GM18951 (cell line): ENCODE results near the gene METTL8.

Experiments
- POLR2A ChIP-seq: IDR thresholded peaks from 4 replicates; pipeline ENCODE4 v1.6.1; 2011; ENCODE audit warnings: mild to moderate bottlenecking; ENCODE audit not compliant: insufficient read length, insufficient read depth; ENCODE audit errors: extremely low read depth
- in situ Hi-C: fragments of 300-500 bp; cut with MboI; formaldehyde crosslinking; loops from one replicate; pipeline ENCODE4 v1.12.0; 2022; ENCODE audit warnings: low sequenced_read_pairs, mixed read lengths, inconsistent platforms; ENCODE audit not compliant: unreplicated experiment

METTL8 gene, protein sequence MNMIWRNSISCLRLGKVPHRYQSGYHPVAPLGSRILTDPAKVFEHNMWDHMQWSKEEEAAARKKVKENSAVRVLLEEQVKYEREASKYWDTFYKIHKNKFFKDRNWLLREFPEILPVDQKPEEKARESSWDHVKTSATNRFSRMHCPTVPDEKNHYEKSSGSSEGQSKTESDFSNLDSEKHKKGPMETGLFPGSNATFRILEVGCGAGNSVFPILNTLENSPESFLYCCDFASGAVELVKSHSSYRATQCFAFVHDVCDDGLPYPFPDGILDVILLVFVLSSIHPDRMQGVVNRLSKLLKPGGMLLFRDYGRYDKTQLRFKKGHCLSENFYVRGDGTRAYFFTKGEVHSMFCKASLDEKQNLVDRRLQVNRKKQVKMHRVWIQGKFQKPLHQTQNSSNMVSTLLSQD

DNA sequence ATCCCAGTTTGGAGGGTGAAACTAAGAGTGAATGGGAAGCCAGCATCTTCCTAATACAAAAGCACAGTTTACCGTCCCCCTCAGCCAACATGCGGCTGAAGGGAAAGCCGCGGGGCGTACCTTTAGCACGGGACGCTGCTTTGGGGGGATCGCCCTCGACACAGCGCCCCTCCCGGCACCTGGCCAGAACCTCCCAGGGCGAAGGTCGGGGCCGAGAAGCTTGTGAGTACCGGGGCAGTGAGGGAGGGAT lies at the start of gene METTL8:
METTL8 (minus strand) TSS at position 228 of the 250 bp plus-strand sequence. CDS start 41,805 bp downstream, outside the sequence.
- TF ChIP-seq POLR2A: peak; percentile 81
- in situ Hi-C loops: no loop called here

DNA sequence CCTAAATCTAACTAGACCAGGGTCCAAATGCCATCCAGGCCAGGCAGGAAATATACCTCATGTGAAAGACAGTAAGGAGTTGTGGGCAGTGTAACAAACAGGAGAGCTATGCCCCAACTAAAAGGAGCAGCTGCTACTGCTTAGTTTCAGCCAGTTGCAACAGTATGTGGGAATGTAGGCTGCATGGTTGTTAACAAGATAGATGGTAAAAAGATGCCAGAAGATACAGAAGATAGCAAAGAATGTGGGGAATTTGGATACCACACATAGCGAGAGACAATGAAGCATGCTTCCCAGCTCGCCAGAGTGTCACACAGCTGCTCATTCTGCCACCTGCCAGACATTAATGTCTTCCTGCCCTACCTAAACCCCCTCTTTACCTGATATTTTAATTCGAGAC lies 49.1 kb upstream of the METTL8 start:
- no peak for TF ChIP-seq POLR2A
- in situ Hi-C loops: no loop called here

DNA sequence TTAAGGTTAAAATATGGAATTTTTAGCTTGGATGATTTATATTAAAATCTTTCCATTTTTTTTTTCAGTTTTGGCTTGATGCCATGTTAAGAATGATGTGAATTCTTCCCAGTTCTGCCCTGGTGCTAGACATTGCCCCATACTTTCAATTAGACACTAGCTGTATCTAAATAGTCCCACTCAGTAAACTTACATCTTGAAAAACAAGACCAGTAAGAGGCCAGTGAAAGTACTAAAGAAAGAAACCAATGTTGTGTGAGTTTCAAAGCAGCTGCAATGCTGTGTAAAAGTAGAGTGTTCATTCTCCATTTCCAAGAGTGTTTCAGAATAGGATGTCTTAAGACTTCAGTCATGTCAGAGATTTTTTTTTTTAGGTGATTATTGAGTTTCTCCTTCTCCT lies 48.5 kb upstream of the METTL8 start:
- no peak for TF ChIP-seq POLR2A
- in situ Hi-C loops: no loop called here

DNA sequence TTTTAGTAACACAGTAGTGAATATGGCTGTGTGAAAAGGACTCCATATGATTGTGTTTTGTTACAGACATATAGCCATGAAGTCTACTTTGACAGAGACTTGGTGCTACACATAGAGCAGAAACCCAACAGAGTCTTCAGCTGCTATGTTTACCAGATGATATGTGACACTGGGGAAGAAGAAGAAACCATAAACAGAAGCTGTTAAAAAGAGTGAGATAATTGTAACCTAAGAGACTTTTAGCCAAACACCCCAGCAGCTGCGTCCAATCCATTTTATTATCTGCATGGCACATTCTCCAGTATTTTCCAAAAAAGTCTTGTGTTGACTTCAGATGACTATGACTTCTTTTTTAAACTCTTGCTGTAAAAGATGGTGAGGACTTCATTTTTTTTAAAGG lies 47.1 kb upstream of the METTL8 start:
- TF ChIP-seq POLR2A: no peak

DNA sequence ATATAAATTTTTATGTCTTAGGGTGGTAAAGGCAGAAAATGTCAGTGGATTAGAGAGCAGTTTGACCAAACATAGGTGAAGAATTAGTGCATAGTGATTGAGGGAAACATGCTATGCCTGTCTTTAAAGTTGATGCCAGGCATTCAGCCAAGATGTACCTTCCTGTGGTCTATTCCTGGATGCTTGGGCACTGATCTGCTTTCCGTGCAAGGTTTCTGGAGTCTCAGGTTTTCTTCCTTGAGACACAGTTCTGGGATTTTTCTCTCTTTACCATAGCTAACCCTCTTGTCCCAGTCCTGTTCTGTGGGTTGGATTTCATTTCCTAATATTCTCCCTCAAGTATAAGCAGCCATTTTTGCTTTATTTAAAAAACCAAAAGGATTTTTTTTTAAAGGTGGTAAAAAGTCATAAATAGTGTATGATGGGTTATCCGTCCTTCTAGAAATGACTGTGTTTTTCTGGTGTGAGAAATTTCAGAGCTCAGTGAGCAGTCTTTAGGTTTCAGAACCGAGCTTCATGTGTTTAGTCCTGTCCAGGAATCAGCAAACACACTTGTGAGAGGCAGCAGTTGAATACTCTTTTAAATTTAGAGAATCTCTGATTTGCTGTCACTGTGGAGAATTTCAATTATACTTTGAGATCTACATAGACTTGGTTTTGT lies 45.5 kb upstream of the METTL8 start:
- TF ChIP-seq POLR2A: no peak
- in situ Hi-C loops: no loop called here

More for the DNA sequence above, 47.1 kb upstream of the METTL8 start:
- in situ Hi-C loops: no loop called here

DNA sequence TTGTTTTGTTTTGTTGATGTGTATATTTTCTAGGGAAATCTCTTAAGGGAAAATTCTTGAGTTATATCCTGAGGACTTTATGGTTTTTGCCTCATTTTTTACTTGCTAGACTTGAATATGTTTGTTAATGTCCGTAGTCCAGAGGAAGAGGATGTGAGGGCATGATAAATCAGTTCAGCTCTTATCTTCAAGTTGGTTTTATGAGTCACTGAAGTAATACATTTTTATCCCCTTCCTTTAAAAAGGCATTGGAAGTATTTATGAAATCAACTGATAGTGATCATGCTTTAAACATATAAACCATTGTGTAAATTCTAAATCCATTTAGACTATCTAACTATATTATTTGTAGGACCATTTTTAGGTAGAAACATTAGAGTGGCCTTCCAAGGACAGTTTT lies 44.6 kb upstream of the METTL8 start:
- in situ Hi-C loops: no loop called here
- TF ChIP-seq POLR2A: no peak

DNA sequence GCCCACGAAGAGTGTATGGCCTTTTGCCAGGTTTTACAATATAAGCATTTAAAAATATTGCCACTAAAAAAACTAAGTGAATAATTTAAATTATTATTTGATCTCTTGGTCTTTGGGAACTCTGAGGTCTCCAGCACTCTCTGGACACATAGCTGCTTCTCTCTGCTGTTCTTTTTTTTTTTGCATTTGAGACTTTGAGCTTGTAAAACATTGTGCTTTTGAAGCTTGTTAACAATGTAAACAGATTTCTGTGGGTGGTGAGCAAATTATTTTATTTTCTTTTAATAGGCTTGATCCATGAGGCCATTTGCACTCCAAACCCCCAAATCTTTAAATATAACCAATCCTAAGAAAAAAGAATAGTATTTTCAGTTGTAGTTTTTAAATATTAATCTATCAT lies 42.2 kb upstream of the METTL8 start:
- TF ChIP-seq POLR2A: no peak
- in situ Hi-C loops: no loop called here

DNA sequence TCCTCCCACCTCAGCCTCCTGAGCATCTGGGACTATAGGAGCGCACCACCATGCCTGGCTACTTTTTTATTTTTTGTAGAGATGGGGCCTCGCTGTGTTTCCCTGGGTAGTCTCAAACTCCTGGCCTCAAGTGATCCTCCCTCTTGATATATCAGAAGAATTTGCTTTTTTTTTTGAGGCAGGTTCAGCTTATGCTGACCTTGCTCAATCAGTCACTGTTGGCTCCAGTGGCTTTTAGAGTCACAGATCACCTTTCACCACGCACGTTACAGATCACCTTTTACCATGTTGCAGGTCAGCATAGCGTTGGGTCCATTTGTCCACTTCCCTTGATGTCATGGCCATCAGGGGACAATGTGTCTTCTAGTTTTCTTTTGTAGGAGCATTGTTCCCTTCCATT lies 36.3 kb upstream of the METTL8 start:
- no peak for TF ChIP-seq POLR2A
- in situ Hi-C loops: no loop called here

DNA sequence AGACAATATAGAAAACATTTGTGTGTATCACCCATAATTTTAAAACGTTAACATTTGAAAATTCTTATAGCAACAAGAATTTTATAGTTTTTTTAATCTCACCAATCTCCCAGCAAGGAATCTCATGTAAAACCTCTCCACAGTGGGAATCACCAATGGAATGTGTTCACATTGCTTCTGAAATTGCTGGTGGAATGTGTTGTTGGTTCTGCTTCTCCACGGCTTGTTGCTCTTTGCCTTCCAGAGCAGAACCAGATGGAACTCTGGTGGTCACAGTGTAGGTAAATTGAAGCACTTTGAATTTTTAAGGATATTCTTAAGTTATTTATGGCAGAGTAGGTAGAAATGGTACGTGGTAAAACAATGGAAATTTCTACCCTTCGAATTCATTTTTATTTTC lies 35.4 kb upstream of the METTL8 start:
- in situ Hi-C loops: no loop called here
- TF ChIP-seq POLR2A: no peak

DNA sequence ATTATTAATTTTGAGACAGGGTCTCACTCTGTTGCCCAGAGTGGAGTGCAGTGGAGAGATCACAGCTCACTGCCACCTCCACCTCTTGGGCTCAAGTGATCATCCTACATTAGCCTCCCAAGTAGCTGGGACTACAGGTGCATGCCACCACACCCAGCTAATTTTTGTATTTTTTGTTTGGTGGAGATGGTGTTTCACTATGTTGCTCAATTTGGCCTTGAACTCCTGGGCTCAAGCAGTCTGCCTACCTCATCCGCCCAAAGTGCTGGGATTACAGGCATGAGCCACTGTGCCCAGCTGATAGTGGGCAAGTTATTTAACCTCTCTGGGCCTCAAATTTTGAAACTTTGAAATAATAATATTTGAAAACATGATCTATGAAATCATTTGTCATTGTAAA lies 26.7 kb upstream of the METTL8 start:
- in situ Hi-C loops: no loop called here
- TF ChIP-seq POLR2A: no peak

DNA sequence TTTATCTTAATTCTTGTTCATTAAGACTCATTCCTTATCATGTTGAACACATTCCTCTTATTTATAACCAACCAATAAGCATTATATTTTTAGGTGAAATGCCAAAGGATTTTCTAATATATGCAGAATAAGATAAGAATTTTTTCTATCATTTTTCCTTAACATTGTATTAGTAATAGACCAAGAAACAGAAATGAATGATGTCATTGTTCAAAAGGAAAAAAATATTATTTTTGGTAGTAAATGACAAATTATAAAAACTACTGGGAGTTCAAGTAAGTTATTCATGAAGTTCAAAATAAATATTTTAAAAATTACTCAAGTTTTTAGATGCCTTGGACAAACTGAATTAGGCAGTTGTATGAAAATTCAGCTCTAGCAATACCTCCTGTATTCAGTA lies 25.7 kb upstream of the METTL8 start:
- in situ Hi-C loops: no loop called here
- no peak for TF ChIP-seq POLR2A

DNA sequence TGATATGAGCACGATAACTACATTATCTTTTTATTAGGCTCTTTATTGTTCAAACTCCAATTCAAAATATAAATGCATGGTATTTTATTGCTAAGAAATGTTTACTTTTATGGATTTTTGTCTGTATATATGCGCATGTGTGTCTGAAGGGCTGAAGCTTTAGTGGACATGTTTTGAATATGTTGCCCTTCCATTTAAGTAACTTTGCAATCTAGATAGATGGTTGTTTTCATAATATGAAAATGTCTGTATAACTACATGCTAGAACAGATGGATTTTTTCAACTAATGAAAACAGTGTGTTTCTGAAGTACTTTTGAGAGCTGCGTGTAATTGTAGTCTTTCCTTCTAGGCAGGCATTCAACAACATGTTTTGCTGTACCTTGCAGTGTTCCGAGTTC lies 19.0 kb upstream of the METTL8 start:
- in situ Hi-C loops: no loop called here
- TF ChIP-seq POLR2A: no peak

DNA sequence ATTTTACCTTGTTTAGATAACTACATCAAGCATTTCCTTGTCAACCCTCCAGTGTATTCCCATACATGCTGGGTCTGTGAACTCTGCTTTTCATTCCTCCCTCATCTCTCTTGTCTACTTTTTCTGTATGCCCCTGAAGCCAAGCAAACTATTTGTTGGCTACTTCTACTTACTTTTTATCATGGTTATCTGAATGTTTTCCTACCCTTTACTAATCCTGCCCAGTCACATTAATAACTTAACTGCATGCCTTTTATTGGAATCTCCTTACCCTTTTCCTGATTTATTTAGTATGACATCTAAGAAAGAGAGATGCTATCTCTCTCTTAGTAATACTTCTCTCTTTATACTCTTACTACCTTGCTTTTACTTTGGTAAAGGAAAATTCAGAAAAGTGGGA lies 17.3 kb upstream of the METTL8 start:
- TF ChIP-seq POLR2A: no peak
- in situ Hi-C loops: no loop called here

DNA sequence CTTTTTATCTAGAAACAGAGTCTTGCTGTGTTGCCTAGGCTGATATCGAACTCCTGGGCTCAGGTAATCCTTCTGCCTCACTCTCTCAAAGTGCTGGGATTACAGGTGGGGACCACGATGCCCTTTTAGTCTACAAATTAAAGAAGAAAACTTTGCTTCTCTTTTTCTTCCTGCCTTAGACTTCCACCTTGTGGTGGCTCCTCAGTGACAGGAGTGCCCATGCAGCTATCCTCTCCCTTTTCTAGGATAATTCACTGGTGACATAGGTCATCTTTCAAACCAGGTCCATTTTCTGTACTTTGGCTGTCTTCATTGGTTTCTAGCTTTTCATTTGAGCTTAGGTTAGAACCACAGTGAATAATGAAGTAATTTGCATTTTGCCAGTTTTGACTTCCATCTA lies 13.9 kb upstream of the METTL8 start:
- in situ Hi-C loops: no loop called here
- no peak for TF ChIP-seq POLR2A
